ENCODE measurements around the gene HMHB1. TPM values are rescaled to one million over a fixed set of nuclear protein-coding genes. Genes with fewer than 3 reads are reported as not detected.
A peak's percentile ranks its signal among the peaks of the same experiment; 100 is the strongest.

The HMHB1 gene
- total and polyA plus RNA-seq, 9 of the 15 experiments (the other 6 are each of a cell fraction or from before 2014, with no cell fraction given): not detected

DNA sequence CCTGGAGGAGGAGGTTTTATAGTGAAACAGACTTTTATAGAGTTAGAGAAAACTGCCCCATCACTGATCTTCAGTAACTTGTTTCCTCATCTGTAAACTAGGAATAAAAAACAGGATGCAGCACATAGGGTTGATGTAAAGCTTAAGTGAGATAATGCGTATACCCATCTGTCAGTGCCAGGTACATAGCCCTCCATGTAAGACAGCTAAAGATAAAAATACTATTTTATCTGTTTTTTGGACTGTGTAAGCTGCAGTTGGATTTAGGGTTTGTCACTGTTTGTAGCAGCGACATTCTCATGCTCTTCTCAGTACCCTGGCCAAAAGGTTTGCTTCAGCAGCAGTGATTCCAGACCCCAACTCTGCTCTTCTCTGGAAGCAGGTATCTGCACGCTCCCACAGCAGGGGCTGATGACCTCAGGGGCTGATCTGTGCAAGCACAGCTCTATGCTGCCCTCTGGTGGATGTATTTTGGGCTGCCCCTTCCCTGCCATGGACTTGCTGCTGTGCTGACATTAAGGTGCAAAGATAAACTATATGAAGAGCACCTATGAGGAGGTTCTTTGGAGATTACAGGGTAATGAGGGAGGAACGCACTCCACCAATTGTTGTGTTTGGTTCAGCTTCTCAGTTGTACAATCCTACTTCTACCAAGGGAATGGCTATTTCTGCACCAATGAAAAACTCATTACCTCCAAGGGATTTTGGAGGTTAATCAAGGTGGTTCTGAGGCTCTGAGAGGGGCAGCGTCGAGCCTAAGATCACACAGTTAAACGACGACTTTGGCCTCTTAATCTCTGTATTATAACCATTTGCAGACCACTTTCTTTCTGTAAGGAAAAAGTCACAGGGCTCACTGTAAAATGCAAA is 13.1 kb downstream of the HMHB1 start (continued):
- TF ChIP-seq ZNF79 (CRISPR knock-in tag; IDR thresholded peaks at IDR 0.05; ENCODE audit: low read depth) (no peak), TFAP4 (CRISPR knock-in tag; IDR thresholded peaks at IDR 0.05; ENCODE audit: borderline replicate concordance) (peak; percentile 18; the same call in 1 of the 2 replicates), REST (IDR thresholded peaks at IDR 0.05; ENCODE audit: borderline replicate concordance) (peak; percentile 88), REST (CRISPR knock-in tag; IDR thresholded peaks at IDR 0.05; ENCODE audit: low read depth) (no peak), YY1 (IDR thresholded peaks at IDR 0.05; ENCODE audit: borderline replicate concordance in 1 of 3, control insufficient read depth in 1 of 3, extremely low read depth in 1 of 3, insufficient read depth in 3 of 3, insufficient read length in 1 of 3, insufficient replicate concordance in 2 of 3, low read depth in 1 of 3, low read length in 2 of 3) (peak in 1 of 3 experiments; percentile 16), HOMEZ (CRISPR knock-in tag; IDR thresholded peaks at IDR 0.05) (no peak), ZNF395 (CRISPR knock-in tag; IDR thresholded peaks at IDR 0.05) (no peak), ZNF197 (CRISPR knock-in tag; IDR thresholded peaks at IDR 0.05; ENCODE audit: low read depth) (no peak)

All from K562 (cell line).